Mesenchymal stem cell (in vitro differentiated cells and primary cell): Measurements from ENCODE around the gene SCRN2.

Experiments used
- DNase-seq: peaks from one replicate; pipeline ENCODE4 v3.0.0-alpha.2; 2013
- H2AFZ ChIP-seq: one replicate; pipeline ENCODE4 v1.6.1; 2013; ENCODE audit warnings: low read depth, mild to moderate bottlenecking, control low read depth, inconsistent platforms, low read length, moderate library complexity
- H2AK5ac ChIP-seq: 2 replicates; pipeline ENCODE4 v1.6.1; 2013; ENCODE audit warnings: low read length, moderate library complexity, mild to moderate bottlenecking, inconsistent platforms; ENCODE audit not compliant: severe bottlenecking
- H2BK120ac ChIP-seq: one replicate; pipeline ENCODE4 v1.6.1; 2013; ENCODE audit warnings: low read depth, mild to moderate bottlenecking, inconsistent platforms, low read length, moderate library complexity
- H2BK12ac ChIP-seq, 2 experiments: one replicate each; pipeline ENCODE4 v1.6.1; 2013; ENCODE audit warnings: inconsistent platforms in 2 of 2, low read length in 2 of 2, mild to moderate bottlenecking in 2 of 2, moderate library complexity in 2 of 2, control low read depth in 1 of 2
- H2BK15ac ChIP-seq: one replicate; pipeline ENCODE4 v1.6.1; 2013; ENCODE audit warnings: mild to moderate bottlenecking, low read depth, inconsistent platforms; ENCODE audit not compliant: poor library complexity, severe bottlenecking
- H2BK5ac ChIP-seq: 2 replicates; pipeline ENCODE4 v1.6.1; 2013; ENCODE audit warnings: low read depth, mild to moderate bottlenecking, low read length, control low read depth, inconsistent platforms; ENCODE audit not compliant: poor library complexity, severe bottlenecking
- H3K14ac ChIP-seq, 2 experiments: one replicate each; pipeline ENCODE4 v1.6.1; 2013; ENCODE audit warnings: inconsistent platforms in 2 of 2, low read length in 2 of 2, control low read depth in 1 of 2, mild to moderate bottlenecking in 1 of 2, moderate library complexity in 1 of 2
- H3K18ac ChIP-seq, 2 experiments: one replicate each; pipeline ENCODE4 v1.6.1; 2013; ENCODE audit warnings: inconsistent platforms in 2 of 2, low read length in 2 of 2, control low read depth in 1 of 2, low read depth in 1 of 2, mild to moderate bottlenecking in 1 of 2
- H3K23ac ChIP-seq, 2 experiments: one replicate each; pipeline ENCODE4 v1.6.1; 2013; ENCODE audit warnings: inconsistent platforms in 2 of 2, low read length in 2 of 2, mild to moderate bottlenecking in 2 of 2, moderate library complexity in 2 of 2, control low read depth in 1 of 2
- H3K27ac ChIP-seq: 2 replicates; pipeline ENCODE4 v1.5.1; 2013; ENCODE audit warnings: mild to moderate bottlenecking, moderate library complexity, low read length, control low read depth, inconsistent platforms; ENCODE audit not compliant: poor library complexity, severe bottlenecking
- H3K27me3 ChIP-seq, 2 experiments: 2 replicates each; pipeline versions ENCODE4 v1.6.1 to v1.7.0; 2013; ENCODE audit warnings: low read length in 2 of 2, mild to moderate bottlenecking in 2 of 2, moderate library complexity in 2 of 2, control low read depth in 1 of 2, inconsistent platforms in 1 of 2; ENCODE audit not compliant: control insufficient read depth in 1 of 2, insufficient read depth in 1 of 2
- H3K36me3 ChIP-seq, 2 experiments: 2 replicates each; pipeline versions ENCODE4 v1.6.1 to v1.7.0; 2013; ENCODE audit warnings: low read length in 2 of 2, control low read depth in 1 of 2, inconsistent platforms in 1 of 2, low read depth in 1 of 2, mild to moderate bottlenecking in 1 of 2; ENCODE audit not compliant: insufficient read depth in 2 of 2, control insufficient read depth in 1 of 2
- H3K4ac ChIP-seq, 2 experiments: one replicate each; pipeline ENCODE4 v1.6.1; 2013; ENCODE audit warnings: inconsistent platforms in 2 of 2, low read length in 2 of 2, mild to moderate bottlenecking in 2 of 2, moderate library complexity in 2 of 2, control low read depth in 1 of 2, low read depth in 1 of 2
- H3K4me1 ChIP-seq: 2 replicates; pipeline ENCODE4 v1.6.1; 2013; ENCODE audit warnings: low read depth, low read length, control low read depth; ENCODE audit not compliant: control insufficient read depth, insufficient read depth
- H3K4me2 ChIP-seq: 2 replicates; pipeline ENCODE4 v1.6.1; 2013; ENCODE audit warnings: low read length, mild to moderate bottlenecking, inconsistent platforms; ENCODE audit not compliant: poor library complexity, severe bottlenecking
- H3K4me3 ChIP-seq, 2 experiments: 2 replicates each; pipeline versions ENCODE4 v1.5.1 to v1.7.0; 2013; ENCODE audit warnings: low read length in 2 of 2, mild to moderate bottlenecking in 2 of 2, control low read depth in 1 of 2, low read depth in 1 of 2; ENCODE audit not compliant: insufficient read depth in 1 of 2
- H3K79me1 ChIP-seq: replicated peaks from 2 replicates; pipeline ENCODE4 v1.6.1; 2013; ENCODE audit warnings: mild to moderate bottlenecking, control low read depth, low read length, inconsistent platforms; ENCODE audit not compliant: poor library complexity, severe bottlenecking
- H3K9ac ChIP-seq: 2 replicates; pipeline ENCODE4 v1.7.0; 2013; ENCODE audit warnings: mild to moderate bottlenecking, low read length, moderate library complexity
- H3K9me3 ChIP-seq: 2 replicates; pipeline ENCODE4 v1.7.0; 2013; ENCODE audit warnings: mild to moderate bottlenecking, low read length; ENCODE audit not compliant: control insufficient read depth
- H4K8ac ChIP-seq: one replicate; pipeline ENCODE4 v1.6.1; 2013; ENCODE audit warnings: inconsistent platforms, mild to moderate bottlenecking, low read length, moderate library complexity
- H4K91ac ChIP-seq: one replicate; pipeline ENCODE4 v1.6.1; 2013; ENCODE audit warnings: mild to moderate bottlenecking, low read length, inconsistent platforms
- WGBS: methylation state at CpG from one replicate; pipeline ENCODE4 v1.1.7; 2013; ENCODE audit warnings: mixed read lengths; 5-methylcytosine and 5-hydroxymethylcytosine counted together

The SCRN2 gene

GRCh38 chr17:47873200-47874090, 32.4 kb upstream of the SCRN2 start:
- H3K23ac ChIP-seq = no peak overlapping the region
- H3K27ac ChIP-seq = no peak overlapping the region
- H2AK5ac ChIP-seq = no peak overlapping the region
- H3K79me1 ChIP-seq = no peaks in the 10 kb centered on the region
- no peaks in the 10 kb centered on the region for H3K36me3 ChIP-seq
- H2BK5ac ChIP-seq = no peak overlapping the region
- H3K9me3 ChIP-seq = no peaks in the 10 kb centered on the region
- H2BK12ac ChIP-seq = no peak overlapping the region
- no peak overlapping the region for H3K9ac ChIP-seq
- H4K91ac ChIP-seq = no peak overlapping the region
- no peak overlapping the region for H3K18ac ChIP-seq
- H2AFZ ChIP-seq = no peak overlapping the region
- DNase-seq = no peak
- no peak overlapping the region for H3K4me2 ChIP-seq
- no peak overlapping the region for H2BK15ac ChIP-seq
- H3K4me1 ChIP-seq = peaks cover 20% of the 10 kb centered on the region
- H3K4me3 ChIP-seq = no peak overlapping the region
- no peak overlapping the region for H2BK120ac ChIP-seq
- H4K8ac ChIP-seq = no peak overlapping the region
- no peak overlapping the region for H3K14ac ChIP-seq
- peaks cover 63 to 87% of the 10 kb centered on the region in 2 experiments for H3K27me3 ChIP-seq
- no peak overlapping the region for H3K4ac ChIP-seq
- 60% methylated on average over 4 of the region's 4 CpGs for WGBS

- H3K27ac ChIP-seq = no peak overlapping the region
- H3K27me3 ChIP-seq = peaks cover 69 to 83% of the 10 kb centered on the region in 2 experiments
- H3K9ac ChIP-seq = no peak overlapping the region
- no peak overlapping the region for H2BK5ac ChIP-seq
- peak overlapping the region; percentile 94 for H2BK15ac ChIP-seq
- H3K79me1 ChIP-seq = no peaks in the 10 kb centered on the region
- H3K4ac ChIP-seq = no peak overlapping the region
- H3K36me3 ChIP-seq = no peaks in the 10 kb centered on the region
- H2BK12ac ChIP-seq = peak overlapping the region in 1 of 2 experiments; percentile 47
- H3K18ac ChIP-seq = peak overlapping the region; percentile 28 to 47
- H3K4me2 ChIP-seq = peak overlapping the region; percentile 58
- peak overlapping the region; percentile 47 for H2AFZ ChIP-seq
- no peak for DNase-seq
- H2AK5ac ChIP-seq = no peak overlapping the region
- WGBS = 16% methylated on average over 15 of the region's 15 CpGs
- no peak overlapping the region for H3K4me3 ChIP-seq
- H4K91ac ChIP-seq = no peak overlapping the region
- peak overlapping the region; percentile 58 for H2BK120ac ChIP-seq
- H3K9me3 ChIP-seq = no peaks in the 10 kb centered on the region
- H3K4me1 ChIP-seq = peaks cover 20% of the 10 kb centered on the region
- peak overlapping the region in 1 of 2 experiments; percentile 63 for H3K23ac ChIP-seq
- peak overlapping the region; percentile 77 for H4K8ac ChIP-seq
- no peak overlapping the region for H3K14ac ChIP-seq
Measured at GRCh38 chr17:47872651-47873161, 31.6 kb upstream of the SCRN2 start.

GRCh38 chr17:47872019-47872650, 31.1 kb upstream of the SCRN2 start:
- Histone ChIP-seq H3K18ac (peak overlapping the region; percentile 28 to 46), H4K8ac (peak overlapping the region; percentile 77), H4K91ac (no peak overlapping the region), H2BK12ac (peak overlapping the region in 1 of 2 experiments; percentile 47), H3K9me3 (no peaks in the 10 kb centered on the region), H3K4me1 (peaks cover 20% of the 10 kb centered on the region), H3K9ac (peak overlapping the region; percentile 52), H3K4me3 (peak overlapping the region in 1 of 2 experiments; percentile 49), H3K27me3 (peaks cover 69 to 77% of the 10 kb centered on the region in 2 experiments), H3K4ac (no peak overlapping the region), H3K23ac (peak overlapping the region in 1 of 2 experiments; percentile 63), H2BK5ac (no peak overlapping the region), H3K36me3 (no peaks in the 10 kb centered on the region), H3K27ac (no peak overlapping the region), H2AK5ac (no peak overlapping the region), H3K14ac (no peak overlapping the region), H2BK15ac (peak overlapping the region; percentile 94), H3K79me1 (no peaks in the 10 kb centered on the region), H3K4me2 (peak overlapping the region; percentile 58), H2AFZ (peak overlapping the region; percentile 47), H2BK120ac (no peak overlapping the region)
- DNase-seq = no peak
- WGBS = 18% methylated on average over 24 of the region's 29 CpGs

- Histone ChIP-seq H3K9me3 (no peaks in the 10 kb centered on the region), H3K14ac (no peak overlapping the region), H3K27ac (no peak overlapping the region), H3K4me1 (peaks cover 20% of the 10 kb centered on the region), H3K9ac (no peak overlapping the region), H3K23ac (no peak overlapping the region), H3K27me3 (peaks cover 69 to 75% of the 10 kb centered on the region in 2 experiments), H4K8ac (no peak overlapping the region), H3K4ac (no peak overlapping the region), H4K91ac (no peak overlapping the region), H3K4me2 (no peak overlapping the region), H2AFZ (no peak overlapping the region), H2BK12ac (no peak overlapping the region), H3K36me3 (no peaks in the 10 kb centered on the region), H2BK5ac (no peak overlapping the region), H3K4me3 (no peak overlapping the region), H3K79me1 (no peaks in the 10 kb centered on the region), H2BK120ac (no peak overlapping the region), H2BK15ac (no peak overlapping the region), H2AK5ac (no peak overlapping the region), H3K18ac (no peak overlapping the region)
- no peak for DNase-seq
Measured at GRCh38 chr17:47871048-47871447, 30.0 kb upstream of the SCRN2 start.
